ENCODE results near the gene UGT1A6.

DNA sequence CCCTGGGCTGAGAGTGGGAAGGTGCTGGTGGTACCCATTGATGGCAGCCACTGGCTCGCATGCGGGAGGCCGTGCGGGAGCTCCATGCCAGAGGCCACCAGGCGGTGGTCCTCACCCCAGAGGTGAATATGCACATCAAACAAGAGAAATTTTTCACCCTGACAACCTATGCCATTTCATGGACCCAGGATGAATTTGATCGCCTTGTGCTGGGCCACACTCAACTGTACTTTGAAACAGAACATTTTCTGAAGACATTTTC, 54.5 kb downstream of the UGT1A6 start:
- TF ChIP-seq RCOR1 (IDR thresholded peaks at IDR 0.05; ENCODE audit: insufficient replicate concordance, low read length) (no peak), POLR2A (IDR thresholded peaks at IDR 0.05; ENCODE audit: low read depth, low read length) (no peak), CTCF (conservative IDR thresholded peaks at IDR 0.05; ENCODE audit: low read depth, low read length) (no peak), ELK1 (IDR thresholded peaks at IDR 0.05; ENCODE audit: borderline replicate concordance, low read depth, low read length) (no peak), FOS (IDR thresholded peaks at IDR 0.05; ENCODE audit: low read depth, low read length) (no peak), SMC3 (IDR thresholded peaks at IDR 0.05; ENCODE audit: low read depth, low read length) (no peak), MAFK (IDR thresholded peaks at IDR 0.05; ENCODE audit: low read depth, low read length) (no peak), MXI1 (IDR thresholded peaks at IDR 0.05; ENCODE audit: borderline replicate concordance, low read depth, low read length) (no peak), CEBPB (IDR thresholded peaks at IDR 0.05; ENCODE audit: low read depth, low read length) (no peak), CHD1 (IDR thresholded peaks at IDR 0.05; ENCODE audit: low read depth, low read length) (no peak), NFE2L2 (IDR thresholded peaks at IDR 0.05; ENCODE audit: low read depth, low read length) (no peak), RAD21 (IDR thresholded peaks at IDR 0.05; ENCODE audit: low read length) (no peak), RFX5 (IDR thresholded peaks at IDR 0.05; ENCODE audit: low read depth, low read length) (no peak), MAZ (IDR thresholded peaks at IDR 0.05; ENCODE audit: borderline replicate concordance, low read depth, low read length) (no peak)

Measured in IMR-90 (cell line).